Activated T-helper 17 cell treated with anti-CD3 and anti-CD28 coated beads, Interleukin-2, amount 50 U/mL, for 72 hours (primary cell): ENCODE results near the gene PAX1. TPM values are rescaled to one million over a fixed set of nuclear protein-coding genes. Genes with fewer than 3 reads are reported as not detected.

Experiments used
- ATAC-seq: fragments of 150-1000 bp; cut with Tn5 transposase; replicated peaks from 2 replicates; pipeline ENCODE4 v1.10.0; 2021; ENCODE audit warnings: mild to moderate bottlenecking, moderate library complexity
- H3K27ac Mint-ChIP-seq: one replicate; pipeline ENCODE4 v1.8.0; 2022; ENCODE audit warnings: mixed read lengths
- H3K27me3 Mint-ChIP-seq: one replicate; pipeline ENCODE4 v1.8.0; 2022; ENCODE audit warnings: mixed read lengths
- H3K36me3 Mint-ChIP-seq: one replicate; pipeline ENCODE4 v1.8.0; 2022; ENCODE audit warnings: low read depth, mild to moderate bottlenecking, mixed read lengths
- H3K4me1 Mint-ChIP-seq: one replicate; pipeline ENCODE4 v1.8.0; 2022; ENCODE audit warnings: mixed read lengths
- H3K4me3 Mint-ChIP-seq: one replicate; pipeline ENCODE4 v1.8.0; 2022; ENCODE audit warnings: mild to moderate bottlenecking, mixed read lengths
- H3K9me3 Mint-ChIP-seq: one replicate; pipeline ENCODE4 v1.8.0; 2022; ENCODE audit warnings: mixed read lengths
- total RNA-seq, 2 donors: library from RNA; stranded (reverse); gene quantifications; one replicate each; pipeline ENCODE4 v1.2.3, GENCODE V29; 2022

Gene PAX1
- not detected for total RNA-seq

- peaks cover 56% of the 10 kb centered on the region for H3K27me3 Mint-ChIP-seq
- no peak within 1 kb of the TSS for H3K4me3 Mint-ChIP-seq
Observed at GRCh38 chr20:21705575-21706260, at the start of gene PAX1. TSS of gene PAX1 (plus strand) at chr20:21705664. CDS start at chr20:21705713, 49 bp downstream.

GRCh38 chr20:21656308-21657067, 49.0 kb upstream of the PAX1 start:
- H3K27me3 Mint-ChIP-seq, result peaks cover 22% of the 10 kb centered on the region
- ATAC-seq, result no peak
- no peak overlapping the region for H3K27ac Mint-ChIP-seq
- no peaks in the 10 kb centered on the region for H3K36me3 Mint-ChIP-seq
- H3K4me1 Mint-ChIP-seq, result no peaks in the 10 kb centered on the region
- H3K4me3 Mint-ChIP-seq, result no peak overlapping the region
- no peaks in the 10 kb centered on the region for H3K9me3 Mint-ChIP-seq

More at GRCh38 chr20:21705575-21706260, at the start of gene PAX1:
- Mint-ChIP-seq H3K36me3 (peaks cover 5% of the 10 kb centered on the region), H3K4me1 (no peaks in the 10 kb centered on the region), H3K27ac (no peak within 1 kb of the TSS), H3K9me3 (no peaks in the 10 kb centered on the region)
- ATAC-seq, result no peak

- Mint-ChIP-seq H3K4me3 (no peak overlapping the region), H3K27me3 (peaks cover 4% of the 10 kb centered on the region), H3K4me1 (no peaks in the 10 kb centered on the region), H3K27ac (no peak overlapping the region), H3K9me3 (no peaks in the 10 kb centered on the region), H3K36me3 (no peaks in the 10 kb centered on the region)
- ATAC-seq, result no peak
Observed at GRCh38 chr20:21661488-21662055, 43.9 kb upstream of the PAX1 start.

DNA sequence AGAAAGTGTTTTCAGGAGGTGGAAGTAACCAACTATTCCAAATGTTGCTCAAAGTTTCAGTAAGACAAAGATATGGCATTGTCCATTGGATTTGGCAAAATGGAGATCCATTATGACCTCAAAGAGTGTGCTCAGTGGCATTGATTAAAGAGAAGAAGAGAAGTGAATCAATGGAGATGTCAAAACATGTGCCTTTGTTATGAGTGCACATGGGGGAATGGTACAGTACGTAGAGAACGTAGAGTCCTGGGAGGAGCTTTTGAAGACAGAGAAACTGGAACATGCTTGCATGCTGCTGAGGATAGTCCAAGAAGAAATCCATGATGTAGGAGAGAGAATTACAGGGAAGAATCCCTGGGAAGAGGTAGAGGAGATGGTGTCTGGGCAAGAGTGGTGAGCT, 42.0 kb upstream of the PAX1 start:
- no peak overlapping the region for H3K4me3 Mint-ChIP-seq
- no peak overlapping the region for H3K27ac Mint-ChIP-seq
- peaks cover 3% of the 10 kb centered on the region for H3K27me3 Mint-ChIP-seq
- H3K9me3 Mint-ChIP-seq, result no peaks in the 10 kb centered on the region
- H3K36me3 Mint-ChIP-seq, result no peaks in the 10 kb centered on the region
- no peaks in the 10 kb centered on the region for H3K4me1 Mint-ChIP-seq
- no peak for ATAC-seq

- no peaks in the 10 kb centered on the region for H3K36me3 Mint-ChIP-seq
- H3K4me1 Mint-ChIP-seq, result no peaks in the 10 kb centered on the region
- no peak overlapping the region for H3K27ac Mint-ChIP-seq
- no peak for ATAC-seq
- no peak overlapping the region for H3K4me3 Mint-ChIP-seq
- no peaks in the 10 kb centered on the region for H3K27me3 Mint-ChIP-seq
- H3K9me3 Mint-ChIP-seq, result no peaks in the 10 kb centered on the region
Observed at GRCh38 chr20:21665687-21666446, 39.6 kb upstream of the PAX1 start.

- Mint-ChIP-seq H3K4me3 (no peak overlapping the region), H3K27ac (no peak overlapping the region), H3K4me1 (no peaks in the 10 kb centered on the region), H3K9me3 (no peaks in the 10 kb centered on the region), H3K27me3 (no peaks in the 10 kb centered on the region), H3K36me3 (no peaks in the 10 kb centered on the region)
- no peak for ATAC-seq
Observed at GRCh38 chr20:21670126-21670525, 35.3 kb upstream of the PAX1 start.

DNA sequence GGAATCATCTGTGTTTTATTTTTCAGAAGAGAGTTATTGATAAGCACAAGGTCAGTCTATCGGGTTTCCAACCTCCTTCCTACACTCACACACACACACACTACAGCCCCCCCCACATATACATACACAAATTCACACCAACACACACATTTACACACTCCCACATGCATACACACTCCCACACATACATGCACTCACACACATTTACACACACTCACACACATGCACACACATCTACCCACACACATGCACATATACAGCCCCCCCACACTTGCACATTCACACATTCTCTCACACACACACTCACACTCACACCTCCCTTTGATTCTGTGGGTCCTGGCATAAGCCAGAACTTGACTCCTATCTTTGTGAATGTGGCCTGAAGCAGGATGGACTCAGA, 34.5 kb upstream of the PAX1 start:
- Mint-ChIP-seq H3K36me3 (no peaks in the 10 kb centered on the region), H3K27me3 (no peaks in the 10 kb centered on the region), H3K4me3 (no peak overlapping the region), H3K9me3 (no peaks in the 10 kb centered on the region), H3K27ac (no peak overlapping the region), H3K4me1 (no peaks in the 10 kb centered on the region)
- ATAC-seq, result no peak

DNA sequence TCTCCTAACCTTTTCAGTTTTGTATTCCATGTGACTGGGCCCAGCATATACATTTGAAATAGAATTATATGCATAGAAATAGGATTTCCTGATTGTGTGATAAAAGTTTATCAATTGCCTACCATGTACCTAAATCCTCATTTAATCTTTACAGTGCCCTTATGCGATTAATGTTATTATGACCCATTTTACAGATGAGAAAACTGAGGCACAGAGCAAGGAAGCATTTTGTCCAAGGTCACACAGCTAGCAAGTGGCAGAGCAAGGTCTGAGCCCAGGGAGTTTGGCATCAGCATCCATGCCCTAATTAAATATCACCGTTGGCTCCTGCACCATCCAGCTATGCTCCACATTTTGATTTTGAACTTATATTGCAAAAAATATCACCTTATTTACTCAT, 28.2 kb upstream of the PAX1 start:
- no peaks in the 10 kb centered on the region for H3K36me3 Mint-ChIP-seq
- H3K27me3 Mint-ChIP-seq, result peaks cover 8% of the 10 kb centered on the region
- ATAC-seq, result no peak
- H3K9me3 Mint-ChIP-seq, result peaks cover 3% of the 10 kb centered on the region
- no peak overlapping the region for H3K27ac Mint-ChIP-seq
- H3K4me1 Mint-ChIP-seq, result no peaks in the 10 kb centered on the region
- no peak overlapping the region for H3K4me3 Mint-ChIP-seq

DNA sequence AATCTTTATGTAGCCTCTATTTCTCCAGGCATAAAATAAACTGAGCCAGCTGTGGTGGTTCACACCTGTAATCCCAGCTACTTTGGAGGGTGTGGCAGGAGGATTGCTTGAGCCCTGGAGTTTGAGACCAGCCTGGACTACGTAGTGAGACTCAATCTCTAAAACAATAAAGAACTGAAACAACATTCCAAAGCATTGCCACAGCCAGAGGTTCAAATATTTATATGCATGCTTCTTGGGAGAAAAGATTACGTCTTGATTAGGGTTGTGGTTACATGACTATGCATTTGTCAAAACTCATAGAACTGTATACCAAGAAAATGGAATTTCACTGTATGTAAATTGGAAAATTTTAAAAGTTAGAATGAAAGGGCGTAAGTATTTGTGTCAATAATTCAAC, 27.7 kb upstream of the PAX1 start:
- no peak for ATAC-seq
- H3K27me3 Mint-ChIP-seq, result peaks cover 12% of the 10 kb centered on the region
- H3K4me1 Mint-ChIP-seq, result no peaks in the 10 kb centered on the region
- H3K4me3 Mint-ChIP-seq, result no peak overlapping the region
- peaks cover 3% of the 10 kb centered on the region for H3K9me3 Mint-ChIP-seq
- no peaks in the 10 kb centered on the region for H3K36me3 Mint-ChIP-seq
- no peak overlapping the region for H3K27ac Mint-ChIP-seq

DNA sequence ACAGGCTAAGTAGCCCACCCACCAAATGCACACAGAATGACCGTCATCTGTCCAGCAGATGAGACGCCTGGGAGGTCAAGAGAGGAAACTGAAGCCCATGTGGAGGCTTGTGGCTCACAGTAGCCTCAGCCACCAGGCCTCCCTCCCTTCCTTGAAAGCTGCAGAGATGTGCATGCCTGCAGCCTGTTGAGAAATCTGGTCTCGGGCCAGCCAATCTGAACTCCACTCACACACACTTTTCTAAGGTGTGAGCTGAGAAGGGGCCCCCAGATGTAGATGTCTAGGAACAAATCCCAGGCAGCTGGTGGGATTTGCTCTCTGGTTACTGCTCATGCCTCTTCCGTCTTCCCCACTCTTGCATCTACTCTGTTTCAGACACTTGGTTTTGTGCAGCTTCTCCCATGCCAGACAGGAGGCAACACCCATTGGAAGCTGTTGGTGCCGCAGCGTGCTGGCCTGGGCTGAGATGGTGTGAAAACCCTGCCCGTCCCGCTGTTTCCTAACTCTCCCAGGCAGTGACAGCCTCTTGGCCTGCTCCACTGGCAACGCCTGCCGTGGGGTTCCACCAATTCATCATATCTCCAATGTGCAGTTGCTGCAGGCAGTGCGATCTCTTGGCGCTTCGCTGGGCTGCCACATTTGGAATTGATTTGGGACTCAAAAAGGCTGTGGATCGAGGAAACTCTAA, 24.1 kb upstream of the PAX1 start:
- H3K27ac Mint-ChIP-seq, result no peak overlapping the region

DNA sequence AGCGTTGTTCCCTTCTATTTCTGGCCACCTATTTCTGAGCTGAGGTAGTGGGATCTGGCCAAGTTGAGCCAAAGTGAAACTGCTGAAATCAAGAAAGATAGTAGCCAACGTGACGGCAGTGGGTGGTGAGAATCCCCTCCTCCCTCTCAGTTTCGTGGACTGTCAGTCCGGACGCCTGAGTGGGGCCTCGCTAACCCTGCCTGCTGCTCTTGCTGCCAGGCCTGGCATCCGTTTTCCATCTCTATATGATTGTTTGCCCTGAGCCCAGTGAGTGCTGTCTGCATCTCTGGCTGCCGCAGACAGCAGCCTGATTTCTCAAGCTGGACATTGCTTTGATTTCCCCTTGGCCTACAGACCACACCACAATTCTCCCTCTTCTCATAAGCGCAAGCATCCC, 23.5 kb upstream of the PAX1 start:
- no peaks in the 10 kb centered on the region for H3K36me3 Mint-ChIP-seq
- ATAC-seq, result no peak
- no peaks in the 10 kb centered on the region for H3K4me1 Mint-ChIP-seq
- H3K4me3 Mint-ChIP-seq, result no peak overlapping the region
- peaks cover 3% of the 10 kb centered on the region for H3K9me3 Mint-ChIP-seq
- H3K27ac Mint-ChIP-seq, result no peak overlapping the region
- H3K27me3 Mint-ChIP-seq, result peaks cover 12% of the 10 kb centered on the region

More for the DNA sequence above, 24.1 kb upstream of the PAX1 start:
- Mint-ChIP-seq H3K36me3 (no peaks in the 10 kb centered on the region), H3K27me3 (peaks cover 12% of the 10 kb centered on the region), H3K4me1 (no peaks in the 10 kb centered on the region), H3K4me3 (no peak overlapping the region), H3K9me3 (peaks cover 3% of the 10 kb centered on the region)
- no peak for ATAC-seq

DNA sequence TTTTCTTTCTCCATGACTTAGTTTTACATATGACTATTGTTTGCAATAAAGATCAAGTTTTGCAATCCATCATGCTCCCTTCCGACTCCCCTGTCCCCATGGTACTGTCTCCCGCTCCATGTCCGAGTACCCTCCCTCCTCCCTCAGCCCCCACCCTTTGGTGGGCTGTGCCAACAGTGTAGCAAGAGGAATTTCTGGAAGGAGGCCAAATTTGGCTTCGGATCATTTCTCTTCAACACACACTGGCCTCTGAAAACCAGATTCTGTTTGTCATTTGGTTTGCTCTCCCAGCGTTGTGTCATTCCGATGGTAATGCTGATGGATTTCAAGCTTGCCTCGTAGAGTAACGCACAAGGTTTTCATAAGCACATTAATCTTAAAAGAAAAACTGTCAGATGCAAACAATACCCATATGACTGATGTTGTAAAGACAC, 22.9 kb upstream of the PAX1 start:
- peaks cover 3% of the 10 kb centered on the region for H3K9me3 Mint-ChIP-seq
- no peak for ATAC-seq
- no peak overlapping the region for H3K27ac Mint-ChIP-seq
- H3K4me3 Mint-ChIP-seq, result no peak overlapping the region
- H3K27me3 Mint-ChIP-seq, result peaks cover 12% of the 10 kb centered on the region
- H3K36me3 Mint-ChIP-seq, result no peaks in the 10 kb centered on the region
- H3K4me1 Mint-ChIP-seq, result no peaks in the 10 kb centered on the region

- H3K4me3 Mint-ChIP-seq, result no peak overlapping the region
- no peaks in the 10 kb centered on the region for H3K9me3 Mint-ChIP-seq
- no peaks in the 10 kb centered on the region for H3K36me3 Mint-ChIP-seq
- ATAC-seq, result no peak
- peaks cover 14% of the 10 kb centered on the region for H3K27me3 Mint-ChIP-seq
- no peak overlapping the region for H3K27ac Mint-ChIP-seq
- H3K4me1 Mint-ChIP-seq, result no peaks in the 10 kb centered on the region
Observed at GRCh38 chr20:21684671-21685070, 20.8 kb upstream of the PAX1 start.

DNA sequence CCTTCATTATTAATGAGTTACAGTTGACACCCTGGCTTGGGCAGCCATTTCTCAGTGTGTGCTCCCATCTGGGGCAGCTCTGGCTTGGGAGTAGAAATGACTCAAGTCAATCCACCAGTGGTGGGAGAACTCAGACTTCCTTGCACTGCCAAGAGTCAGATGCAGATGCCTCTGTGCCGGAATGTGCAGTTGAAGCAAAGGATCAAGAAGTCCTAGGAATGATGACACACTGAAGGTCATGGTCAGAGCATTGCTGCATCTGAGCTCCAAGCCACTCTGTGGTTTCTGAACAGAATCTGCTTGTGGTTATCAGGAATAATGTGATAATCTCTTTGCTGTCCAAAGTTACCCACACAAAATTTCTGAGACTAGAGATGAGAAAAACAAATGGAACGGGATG, 19.5 kb upstream of the PAX1 start:
- Mint-ChIP-seq H3K4me3 (no peak overlapping the region), H3K27me3 (peaks cover 14% of the 10 kb centered on the region), H3K27ac (no peak overlapping the region), H3K9me3 (no peaks in the 10 kb centered on the region), H3K36me3 (no peaks in the 10 kb centered on the region), H3K4me1 (no peaks in the 10 kb centered on the region)
- no peak for ATAC-seq
